Hepatocyte (in vitro differentiated cells): Measurements from ENCODE around the gene ZNF598.

Source experiments
- EZH2 ChIP-seq: fragments of 200-600 bp; sonication (generic); IDR thresholded peaks from 2 replicates; pipeline ENCODE4 v1.6.1; 2016; ENCODE audit warnings: antibody characterized with exemption, mild to moderate bottlenecking, borderline replicate concordance
- EZH2phosphoT487 ChIP-seq: fragments of 200-600 bp; sonication (generic); IDR thresholded peaks from one replicate; pipeline ENCODE4 v1.6.1; 2018; ENCODE audit warnings: antibody characterized with exemption, mild to moderate bottlenecking, low read depth, moderate library complexity; ENCODE audit not compliant: unreplicated experiment, severe bottlenecking
- TF ChIP-seq, protein P1 (sequence below): fragments of 200-600 bp; sonication (generic); IDR thresholded peaks from 2 replicates; pipeline ENCODE4 v1.5.1; 2016; ENCODE audit warnings: antibody characterized with exemption, mild to moderate bottlenecking; ENCODE audit not compliant: poor library complexity

DNA sequence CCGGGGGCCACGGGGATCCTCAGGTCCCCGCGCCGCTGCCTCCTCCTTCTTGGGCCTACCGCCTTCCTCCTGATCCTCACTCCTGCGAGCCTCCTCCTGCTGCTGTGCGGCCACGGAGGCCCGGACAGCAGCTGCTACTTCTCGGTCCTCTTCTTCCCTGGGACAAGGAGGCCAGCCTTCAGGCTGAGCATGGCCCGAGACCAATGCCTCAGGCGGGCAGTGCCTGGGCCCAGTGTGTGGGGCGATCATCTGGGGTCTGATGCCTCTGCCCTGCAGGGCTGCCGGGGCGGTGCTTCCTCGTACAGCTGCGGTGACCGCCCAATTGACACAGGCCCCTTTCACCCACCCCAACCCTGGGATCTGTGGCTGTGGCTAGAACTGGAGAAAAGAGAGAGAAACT, 8.6 kb downstream of the ZNF598 start:
- TF ChIP-seq, protein P1, sequence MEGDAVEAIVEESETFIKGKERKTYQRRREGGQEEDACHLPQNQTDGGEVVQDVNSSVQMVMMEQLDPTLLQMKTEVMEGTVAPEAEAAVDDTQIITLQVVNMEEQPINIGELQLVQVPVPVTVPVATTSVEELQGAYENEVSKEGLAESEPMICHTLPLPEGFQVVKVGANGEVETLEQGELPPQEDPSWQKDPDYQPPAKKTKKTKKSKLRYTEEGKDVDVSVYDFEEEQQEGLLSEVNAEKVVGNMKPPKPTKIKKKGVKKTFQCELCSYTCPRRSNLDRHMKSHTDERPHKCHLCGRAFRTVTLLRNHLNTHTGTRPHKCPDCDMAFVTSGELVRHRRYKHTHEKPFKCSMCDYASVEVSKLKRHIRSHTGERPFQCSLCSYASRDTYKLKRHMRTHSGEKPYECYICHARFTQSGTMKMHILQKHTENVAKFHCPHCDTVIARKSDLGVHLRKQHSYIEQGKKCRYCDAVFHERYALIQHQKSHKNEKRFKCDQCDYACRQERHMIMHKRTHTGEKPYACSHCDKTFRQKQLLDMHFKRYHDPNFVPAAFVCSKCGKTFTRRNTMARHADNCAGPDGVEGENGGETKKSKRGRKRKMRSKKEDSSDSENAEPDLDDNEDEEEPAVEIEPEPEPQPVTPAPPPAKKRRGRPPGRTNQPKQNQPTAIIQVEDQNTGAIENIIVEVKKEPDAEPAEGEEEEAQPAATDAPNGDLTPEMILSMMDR, result no peak
- TF ChIP-seq EZH2phosphoT487 (no peak), EZH2 (no peak)
